G401 (cell line): ENCODE results near the gene KIF21A. TPM values are rescaled to one million over a fixed set of nuclear protein-coding genes. Genes with fewer than 3 reads are reported as not detected.
"Not testable (repeated sequence)": the region's sequence is repeated elsewhere in the genome, so short reads cannot be mapped to it uniquely, and the experiment has no call there.

ENCODE experiments used
- DNase-seq: peaks from one replicate; pipeline ENCODE4 v3.0.0-alpha.2; 2015; ENCODE audit warnings: low spot score
- in situ Hi-C: cut with HindIII; loops from 2 replicates; pipeline ENCODE4 v1.10.0; 2016; ENCODE audit warnings: low sequenced_read_pairs, mixed read lengths
- total RNA-seq: library from RNA; depleted of rRNA; stranded (reverse); fragments of >200 nt; shearing (Covaris generic); gene quantifications from 2 replicates; pipeline ENCODE4 v1.2.3, GENCODE V29; 2014

KIF21A gene
- total RNA-seq, 1 experiment from 2014 or later, result 11.0 TPM

GRCh38 chr12:39309516-39309915 lies 133.4 kb downstream of the KIF21A start:
- in situ Hi-C loops, result no loop called here
- DNase-seq, result no peak

GRCh38 chr12:39301422-39301821 lies 141.5 kb downstream of the KIF21A start:
- peak; percentile 23 for DNase-seq
- in situ Hi-C loops, result no loop called here

GRCh38 chr12:39300799-39301198 lies 142.1 kb downstream of the KIF21A start:
- DNase-seq, result no peak
- in situ Hi-C loops, result no loop called here

DNA sequence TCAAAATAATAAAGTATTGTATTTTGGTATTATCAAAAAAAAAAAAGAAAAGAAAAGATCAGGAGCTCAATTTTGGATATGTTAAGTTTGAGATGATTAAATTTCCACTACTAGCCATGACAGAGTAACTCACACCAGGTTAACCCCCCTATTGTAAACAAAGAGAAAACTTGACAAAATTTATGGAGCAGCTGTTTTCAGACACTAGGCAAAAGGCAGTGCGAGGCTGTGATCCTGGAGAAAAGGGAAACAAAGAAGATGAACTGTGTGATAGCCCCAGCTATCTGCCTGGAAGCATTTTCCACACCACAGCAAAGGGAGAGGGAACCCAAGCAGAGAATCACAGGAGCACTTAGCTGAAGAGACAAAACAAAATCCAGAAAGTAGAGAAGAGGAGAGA lies 145.0 kb downstream of the KIF21A start:
- no peak for DNase-seq
- in situ Hi-C loops, result no loop called here

- in situ Hi-C loops, result no loop called here
- no peak for DNase-seq
These were observed 146.4 kb downstream of the KIF21A start for GRCh38 chr12:39296496-39296895.

GRCh38 chr12:39295593-39295992 lies 147.3 kb downstream of the KIF21A start:
- DNase-seq, in situ Hi-C loops: not testable (repeated sequence)

DNA sequence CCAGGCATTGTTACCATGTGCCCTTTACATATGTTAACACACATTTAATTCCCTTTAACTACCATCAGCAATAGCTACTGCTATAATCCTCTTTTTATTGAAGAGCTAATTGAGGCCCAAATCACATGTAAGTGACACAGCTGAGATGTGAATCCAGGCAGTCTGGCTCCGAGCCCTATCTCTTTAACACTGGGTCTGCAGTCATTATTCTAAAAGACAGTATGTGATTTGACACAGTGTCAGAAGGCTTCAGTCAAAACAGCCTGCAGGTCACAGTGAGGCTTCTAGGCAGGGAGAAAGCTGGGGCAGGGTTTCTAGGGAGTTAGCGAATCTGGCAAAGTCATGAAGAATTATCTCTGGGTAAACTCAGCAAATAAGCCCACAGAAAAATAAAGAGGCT lies 148.2 kb downstream of the KIF21A start:
- in situ Hi-C loops, result no loop called here
- no peak for DNase-seq

GRCh38 chr12:39292125-39292630 lies 150.7 kb downstream of the KIF21A start:
- in situ Hi-C loops, result no loop called here
- no peak for DNase-seq

DNA sequence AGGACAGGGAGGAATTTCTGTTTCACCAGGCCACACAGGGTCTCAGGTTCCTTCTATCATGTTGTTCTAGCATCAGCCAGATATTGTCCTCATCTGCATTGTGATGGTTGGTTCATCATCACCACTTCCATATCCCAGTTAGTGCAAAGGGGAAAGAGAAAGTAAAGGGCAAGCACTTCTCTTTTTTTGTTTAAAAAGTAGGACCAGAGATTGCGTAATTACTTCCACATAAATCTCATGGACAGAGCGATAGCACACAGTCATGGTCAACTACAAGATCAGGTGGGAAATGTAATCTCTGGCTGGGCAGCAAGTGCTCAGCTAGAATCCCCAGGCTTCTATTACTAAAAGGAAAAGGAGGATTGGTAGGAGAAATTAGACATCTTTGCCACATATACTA lies 155.1 kb downstream of the KIF21A start:
- in situ Hi-C loops, result no loop called here
- DNase-seq, result no peak

DNA sequence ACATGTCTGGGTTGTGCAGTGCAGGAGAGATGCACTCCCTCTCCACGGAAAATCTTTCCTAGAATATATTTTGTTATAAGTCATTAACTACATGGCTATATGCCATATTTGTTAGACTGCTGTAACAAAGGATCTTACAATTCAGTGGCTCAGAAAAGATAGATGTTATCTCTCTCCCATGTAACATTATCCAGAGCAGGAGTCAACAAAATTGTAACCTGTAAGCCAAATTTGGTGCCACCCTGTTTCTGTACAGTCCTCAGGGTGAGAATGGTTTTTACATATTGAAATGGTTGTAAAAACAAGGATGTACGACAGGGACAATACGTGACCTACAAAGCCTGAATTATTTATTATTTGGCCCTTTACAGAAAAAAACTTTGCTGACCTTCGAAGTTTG lies 155.5 kb downstream of the KIF21A start:
- no peak for DNase-seq
- in situ Hi-C loops, result no loop called here

DNA sequence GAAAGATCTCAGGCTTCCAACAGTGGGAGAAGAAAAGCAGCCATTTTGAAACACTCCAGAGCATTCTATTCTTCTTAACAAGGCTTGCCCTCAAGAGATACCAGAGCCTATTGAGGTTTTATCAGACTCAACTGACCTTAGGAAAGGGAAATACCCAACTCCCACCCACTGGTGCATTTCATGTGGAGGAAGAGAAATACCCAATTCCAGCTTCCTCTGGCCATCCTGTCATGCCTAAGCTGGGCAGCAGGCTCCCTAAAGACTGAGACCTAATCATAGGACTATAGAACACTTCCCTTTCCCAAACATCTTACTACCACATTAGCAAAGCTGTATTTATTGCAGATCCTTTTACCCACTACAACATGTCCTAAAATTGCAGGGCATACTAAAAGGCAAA lies 164.5 kb downstream of the KIF21A start:
- no peak for DNase-seq
- in situ Hi-C loops, result no loop called here

GRCh38 chr12:39277416-39277815 lies 165.5 kb downstream of the KIF21A start:
- in situ Hi-C loops, result no loop called here
- no peak for DNase-seq

DNA sequence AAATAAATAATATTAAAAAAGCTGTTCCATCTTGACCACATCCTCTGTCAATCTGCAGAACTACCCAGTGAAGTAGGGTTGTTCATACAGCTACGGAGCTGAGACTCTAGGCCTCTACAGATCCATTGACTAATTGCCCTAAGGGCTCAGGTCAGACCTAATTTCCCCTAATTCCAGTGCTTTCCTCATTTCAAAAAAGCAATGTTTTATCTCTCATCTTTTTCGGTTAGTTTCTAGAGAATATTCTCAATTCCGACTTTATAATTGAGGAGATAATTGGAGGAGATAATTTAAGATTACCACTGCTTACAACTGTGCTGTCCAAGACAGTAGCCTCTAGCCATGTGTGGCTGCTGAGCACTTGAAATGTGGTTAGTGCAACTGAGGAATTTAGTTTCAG lies 167.1 kb downstream of the KIF21A start:
- in situ Hi-C loops, result no loop called here

DNA sequence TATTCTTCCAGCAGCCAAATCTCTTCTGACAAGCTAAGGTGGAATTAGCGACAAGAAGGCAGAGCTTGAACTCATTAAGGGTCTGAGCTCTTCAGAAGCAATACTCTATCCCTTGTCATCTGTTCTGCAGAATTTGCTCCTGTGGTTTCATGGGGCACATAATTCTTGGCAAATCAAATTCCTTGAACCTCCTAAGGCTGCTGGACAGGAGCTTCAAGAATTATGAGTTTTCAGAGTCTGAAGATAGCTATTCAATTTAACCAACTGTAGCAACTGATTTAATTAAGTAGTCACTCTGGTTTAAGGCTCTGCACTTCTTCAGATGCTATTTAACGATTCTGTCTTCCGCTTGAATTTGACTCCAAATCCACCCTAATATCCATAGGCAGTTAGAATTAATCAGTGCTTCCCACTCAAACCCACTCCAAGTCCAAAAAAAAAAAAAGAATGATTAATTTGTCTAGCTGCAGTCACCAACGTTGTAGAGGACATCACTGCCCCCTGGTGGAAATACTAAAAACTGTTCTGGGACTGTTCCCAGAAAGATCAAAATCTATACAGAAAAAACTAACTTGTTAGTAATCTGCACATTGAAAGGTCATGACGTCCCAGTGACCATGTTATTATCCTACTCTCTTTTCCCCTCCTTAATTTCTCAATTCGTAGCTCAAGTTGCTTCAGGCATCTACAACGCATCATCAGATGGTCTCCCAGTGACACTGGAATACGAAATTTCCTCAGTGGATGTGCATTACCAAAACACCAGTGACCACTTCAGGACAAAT lies 169.9 kb downstream of the KIF21A start:
- DNase-seq, result peak; percentile 35
- in situ Hi-C loops, result no loop called here

More for the DNA sequence above, 167.1 kb downstream of the KIF21A start:
- DNase-seq, result no peak

- no peak for DNase-seq
- in situ Hi-C loops, result no loop called here
These were observed 173.4 kb downstream of the KIF21A start for GRCh38 chr12:39269492-39269891.

DNA sequence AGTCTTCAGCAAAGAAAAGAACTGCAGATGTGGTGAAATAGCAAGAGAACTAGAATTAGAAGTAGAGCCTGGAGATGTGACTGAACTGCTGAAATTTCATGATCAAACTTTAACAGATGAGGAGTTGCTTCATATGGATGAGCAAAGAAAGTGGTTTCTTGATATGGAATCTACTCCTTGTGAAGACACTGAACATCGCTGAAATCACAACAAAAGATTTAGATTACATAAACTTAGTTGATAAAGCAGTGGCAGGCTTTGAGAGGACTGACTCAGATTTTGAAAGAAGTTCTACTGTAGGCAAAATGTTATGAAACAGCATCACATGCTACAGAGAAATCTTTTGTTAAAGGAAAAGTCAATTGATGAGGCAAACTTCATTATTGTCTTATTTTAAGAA lies 175.0 kb downstream of the KIF21A start:
- no peak for DNase-seq
- in situ Hi-C loops, result no loop called here

GRCh38 chr12:39252628-39253027 lies 190.3 kb downstream of the KIF21A start:
- in situ Hi-C loops, result no loop called here
- no peak for DNase-seq
